HEK293 (cell line): ENCODE data around the gene GPRC5B.
A peak's percentile ranks its signal among the peaks of the same experiment; 100 is the strongest.

ENCODE experiments used
- FEZF1 ChIP-seq: fragments of 450-650 bp; formaldehyde crosslinking; IDR thresholded peaks from 2 replicates; pipeline ENCODE4 v1.5.1; 2016; ENCODE audit warnings: missing biosample characterization, missing genetic modification characterization
- MZF1 ChIP-seq: fragments of 450-650 bp; formaldehyde crosslinking; IDR thresholded peaks from 2 replicates; pipeline ENCODE4 v1.5.1; 2017; ENCODE audit warnings: missing biosample characterization, missing genetic modification characterization, borderline replicate concordance
- PATZ1 ChIP-seq: fragments of 450-650 bp; formaldehyde crosslinking; IDR thresholded peaks from 2 replicates; pipeline ENCODE4 v1.5.1; 2016; ENCODE audit warnings: missing biosample characterization, missing genetic modification characterization
- PRDM10 ChIP-seq: fragments of 450-650 bp; formaldehyde crosslinking; IDR thresholded peaks from 2 replicates; pipeline ENCODE4 v1.5.1; 2016; ENCODE audit warnings: missing biosample characterization, missing genetic modification characterization
- SP7 ChIP-seq: fragments of 450-650 bp; formaldehyde crosslinking; IDR thresholded peaks from 2 replicates; pipeline ENCODE4 v1.5.1; 2016; ENCODE audit warnings: missing biosample characterization, missing genetic modification characterization
- TSHZ1 ChIP-seq: fragments of 450-650 bp; formaldehyde crosslinking; IDR thresholded peaks from 2 replicates; pipeline ENCODE4 v1.5.1; 2016; ENCODE audit warnings: missing biosample characterization, missing genetic modification characterization, borderline replicate concordance
- YY2 ChIP-seq: fragments of 450-650 bp; formaldehyde crosslinking; IDR thresholded peaks from 2 replicates; pipeline ENCODE4 v1.5.1; 2016; ENCODE audit warnings: missing biosample characterization, missing genetic modification characterization
- ZBTB10 ChIP-seq: fragments of 450-650 bp; formaldehyde crosslinking; IDR thresholded peaks from 2 replicates; pipeline ENCODE4 v1.5.1; 2016; ENCODE audit warnings: missing biosample characterization, missing genetic modification characterization
- ZIC2 ChIP-seq: fragments of 450-650 bp; formaldehyde crosslinking; IDR thresholded peaks from 2 replicates; pipeline ENCODE4 v1.5.1; 2016; ENCODE audit warnings: missing biosample characterization, missing genetic modification characterization
- ZNF18 ChIP-seq: fragments of 450-650 bp; formaldehyde crosslinking; IDR thresholded peaks from 2 replicates; pipeline ENCODE4 v1.5.1; 2016; ENCODE audit warnings: missing biosample characterization, missing genetic modification characterization
- ZNF239 ChIP-seq: fragments of 450-650 bp; formaldehyde crosslinking; IDR thresholded peaks from 2 replicates; pipeline ENCODE4 v1.5.1; 2016; ENCODE audit warnings: missing biosample characterization, missing genetic modification characterization
- ZNF398 ChIP-seq: fragments of 450-650 bp; formaldehyde crosslinking; IDR thresholded peaks from 2 replicates; pipeline ENCODE4 v1.5.1; 2017; ENCODE audit warnings: missing biosample characterization, missing genetic modification characterization
- ZNF473 ChIP-seq: fragments of 450-650 bp; formaldehyde crosslinking; IDR thresholded peaks from 2 replicates; pipeline ENCODE4 v1.5.1; 2017; ENCODE audit warnings: missing biosample characterization, missing genetic modification characterization
- ZNF692 ChIP-seq: fragments of 450-650 bp; formaldehyde crosslinking; IDR thresholded peaks from 2 replicates; pipeline ENCODE4 v1.5.1; 2016; ENCODE audit warnings: missing biosample characterization, missing genetic modification characterization
- ZSCAN4 ChIP-seq: fragments of 450-650 bp; formaldehyde crosslinking; IDR thresholded peaks from 2 replicates; pipeline ENCODE4 v1.5.1; 2017; ENCODE audit warnings: missing biosample characterization, missing genetic modification characterization

The GPRC5B gene

GRCh38 chr16:19879241-19879792 lies 5.3 kb downstream of the GPRC5B start (continued):
- TF ChIP-seq TSHZ1 (tag by site-specific recombination) = peak; percentile 39; the same call in 1 of the 2 replicates
- TF ChIP-seq ZNF239 (tag by site-specific recombination) = no peak
- peak; percentile 93 for TF ChIP-seq ZNF398 (tag by site-specific recombination)
- TF ChIP-seq ZBTB10 (tag by site-specific recombination) = peak; percentile 26; the same call in 1 of the 2 replicates
- TF ChIP-seq ZSCAN4 (tag by site-specific recombination) = peak; percentile 93
- peak; percentile 16; the same call in 1 of the 2 replicates for TF ChIP-seq ZIC2 (tag by site-specific recombination)
- TF ChIP-seq PRDM10 (tag by site-specific recombination) = 0 out of 2 replicates have a peak, but pooled peaks have one; percentile 21
- TF ChIP-seq MZF1 (tag by site-specific recombination) = no peak
- TF ChIP-seq ZNF473 (tag by site-specific recombination) = peak; percentile 79; the same call in 1 of the 2 replicates
- TF ChIP-seq ZNF18 (tag by site-specific recombination) = peak; percentile 90
- TF ChIP-seq ZNF692 (tag by site-specific recombination) = peak; percentile 60
- TF ChIP-seq FEZF1 (tag by site-specific recombination) = no peak
- TF ChIP-seq PATZ1 (tag by site-specific recombination) = peak; percentile 37; the same call in 1 of the 2 replicates
- TF ChIP-seq YY2 (tag by site-specific recombination) = no peak
- TF ChIP-seq SP7 (tag by site-specific recombination) = peak; percentile 78
- TF ChIP-seq, all 188 proteins: peak for 29
